Measurements from ENCODE around the gene FLOT1. TPM values are rescaled to one million over a fixed set of nuclear protein-coding genes. Genes with fewer than 3 reads are reported as not detected.

FLOT1 gene
- total and polyA plus RNA-seq, 9 of the 15 experiments (the other 6 are each of a cell fraction or from before 2014, with no cell fraction given), result 11.7 to 149 (median 118) TPM

GRCh38 chr6:30721198-30722024 lies 21.1 kb downstream of the FLOT1 start (continued):
- TF ChIP-seq IRF2 (CRISPR knock-in tag; IDR thresholded peaks at IDR 0.05), result no peak
- peak; percentile 99 for TF ChIP-seq USF2 (CRISPR knock-in tag; IDR thresholded peaks at IDR 0.05)
- peak; percentile 98 for TF ChIP-seq HMGN3 (IDR thresholded peaks at IDR 0.05; ENCODE audit: borderline replicate concordance, extremely low read depth, insufficient read length, low read depth, low read length)
- no peak for TF ChIP-seq KDM2B (CRISPR knock-in tag; IDR thresholded peaks at IDR 0.05)
- TF ChIP-seq, protein P1, sequence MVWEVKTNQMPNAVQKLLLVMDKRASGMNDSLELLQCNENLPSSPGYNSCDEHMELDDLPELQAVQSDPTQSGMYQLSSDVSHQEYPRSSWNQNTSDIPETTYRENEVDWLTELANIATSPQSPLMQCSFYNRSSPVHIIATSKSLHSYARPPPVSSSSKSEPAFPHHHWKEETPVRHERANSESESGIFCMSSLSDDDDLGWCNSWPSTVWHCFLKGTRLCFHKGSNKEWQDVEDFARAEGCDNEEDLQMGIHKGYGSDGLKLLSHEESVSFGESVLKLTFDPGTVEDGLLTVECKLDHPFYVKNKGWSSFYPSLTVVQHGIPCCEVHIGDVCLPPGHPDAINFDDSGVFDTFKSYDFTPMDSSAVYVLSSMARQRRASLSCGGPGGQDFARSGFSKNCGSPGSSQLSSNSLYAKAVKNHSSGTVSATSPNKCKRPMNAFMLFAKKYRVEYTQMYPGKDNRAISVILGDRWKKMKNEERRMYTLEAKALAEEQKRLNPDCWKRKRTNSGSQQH (CRISPR knock-in tag; IDR thresholded peaks at IDR 0.05), result peak; percentile 95
- peak; percentile 77 for TF ChIP-seq ZNF253 (CRISPR knock-in tag; conservative IDR thresholded peaks at IDR 0.05)
- no peak for TF ChIP-seq GTF3C2 (IDR thresholded peaks at IDR 0.05; ENCODE audit: borderline replicate concordance, extremely low read depth, insufficient read length)
- no peak for TF ChIP-seq MECOM (CRISPR knock-in tag; IDR thresholded peaks at IDR 0.05)
- peak; percentile 91; the same call in 1 of the 2 replicates for TF ChIP-seq KLF13 (tag; IDR thresholded peaks at IDR 0.05; ENCODE audit: borderline replicate concordance, low read depth)
- no peak for TF ChIP-seq TAL1 (IDR thresholded peaks at IDR 0.05)
- 0 out of 2 replicates have a peak, but pooled peaks have one; percentile 39 for TF ChIP-seq FOXJ2 (tag; IDR thresholded peaks at IDR 0.05)
- TF ChIP-seq KLF16 (IDR thresholded peaks at IDR 0.05), result no peak
- TF ChIP-seq TSHZ1 (CRISPR knock-in tag; IDR thresholded peaks at IDR 0.05), result no peak
- TF ChIP-seq YY1 (IDR thresholded peaks at IDR 0.05; ENCODE audit: borderline replicate concordance in 1 of 3, control insufficient read depth in 1 of 3, extremely low read depth in 1 of 3, insufficient read depth in 3 of 3, insufficient read length in 1 of 3, insufficient replicate concordance in 2 of 3, low read depth in 1 of 3, low read length in 2 of 3), result peak in 1 of 3 experiments; percentile 60
- no peak for TF ChIP-seq ZKSCAN1 (IDR thresholded peaks at IDR 0.05; ENCODE audit: low read depth, low read length)
- TF ChIP-seq CHD1 (IDR thresholded peaks at IDR 0.05; ENCODE audit: low read length), result peak; percentile 78
- TF ChIP-seq ZNF764 (CRISPR knock-in tag; IDR thresholded peaks at IDR 0.05; ENCODE audit: low read depth), result peak; percentile 51; the same call in 1 of the 2 replicates
